ENCODE measurements around the gene LYAR.

The LYAR gene

GRCh38 chr4:4248885-4249203 lies 41.1 kb downstream of the LYAR start:
- Histone ChIP-seq H3K4me1 (ENCODE audit: control insufficient read depth, insufficient read depth, low read length) (no peaks in the 10 kb centered on the region), H3K27ac (ENCODE audit: extremely low read depth, low read depth, low read length) (peak overlapping the region; percentile 71), H3K36me3 (ENCODE audit: control insufficient read depth in 2 of 2, insufficient read depth in 1 of 2, low read length in 2 of 2) (peaks cover 10 to 23% of the 10 kb centered on the region in 2 experiments), H3K4me3 (ENCODE audit: low read depth, low read length) (peak overlapping the region; percentile 79), H3K9me3 (ENCODE audit: control insufficient read depth, insufficient read depth, low read depth, low read length) (no peaks in the 10 kb centered on the region)
- TF ChIP-seq ZNF248 (tag by site-specific recombination; IDR thresholded peaks at IDR 0.05) (no peak), ZNF664 (tag by site-specific recombination; IDR thresholded peaks at IDR 0.05) (peak; percentile 98)
- ChIA-PET CTCF (interaction anchor here (0.9 to 1.0 kb wide), 2 partner anchors 14 to 181 kb away, joined by 3 to 4 read pairs; no protein-coding TSS in a partner anchor), POLR2A (interaction anchor here (0.8 to 1.2 kb wide), 3 partner anchors 41 to 195 kb away, joined by 3 to 4 read pairs (median 3); partner anchors contain the start of gene LYAR)

- POLR2A ChIA-PET, result interaction anchor here (0.8 to 1.2 kb wide), 2 partner anchors 41 to 196 kb away, joined by 3 to 4 read pairs; partner anchors contain the start of gene LYAR
- peak within 1 kb of the TSS; percentile 71 for H3K27ac ChIP-seq (ENCODE audit: extremely low read depth, low read depth, low read length)
- H3K4me1 ChIP-seq (ENCODE audit: control insufficient read depth, insufficient read depth, low read length), result no peaks in the 10 kb centered on the region
- peak within 1 kb of the TSS; percentile 79 for H3K4me3 ChIP-seq (ENCODE audit: low read depth, low read length)
- H3K9me3 ChIP-seq (ENCODE audit: control insufficient read depth, insufficient read depth, low read depth, low read length), result no peaks in the 10 kb centered on the region
- CTCF ChIA-PET, result interaction anchor here (0.6 to 1.0 kb wide), 4 partner anchors 11 to 249 kb away, joined by 3 read pairs; no protein-coding TSS in a partner anchor
- peaks cover 10 to 29% of the 10 kb centered on the region in 2 experiments for H3K36me3 ChIP-seq (ENCODE audit: control insufficient read depth in 2 of 2, insufficient read depth in 1 of 2, low read length in 2 of 2)
- TF ChIP-seq OSR2 (tag by site-specific recombination; IDR thresholded peaks at IDR 0.05), result no peak
- TF ChIP-seq ZNF2 (tag by site-specific recombination; IDR thresholded peaks at IDR 0.05), result peak; percentile 83
- peak; percentile 34; the same call in 1 of the 2 replicates for TF ChIP-seq GLIS2 (tag by site-specific recombination; IDR thresholded peaks at IDR 0.05)
- 0 out of 2 replicates have a peak, but pooled peaks have one; percentile 50 for TF ChIP-seq KLF16 (tag by site-specific recombination; IDR thresholded peaks at IDR 0.05)
- TF ChIP-seq ZNF280D (tag by site-specific recombination; IDR thresholded peaks at IDR 0.05), result no peak
- no peak for TF ChIP-seq ZNF513 (tag by site-specific recombination; IDR thresholded peaks at IDR 0.05)
- TF ChIP-seq KLF8 (tag by site-specific recombination; IDR thresholded peaks at IDR 0.05), result peak; percentile 36; the same call in 1 of the 2 replicates
- no peak for TF ChIP-seq PRDM2 (tag by site-specific recombination; IDR thresholded peaks at IDR 0.05; ENCODE audit: borderline replicate concordance)
- TF ChIP-seq ZXDB (tag by site-specific recombination; IDR thresholded peaks at IDR 0.05), result peak; percentile 88
- no peak for TF ChIP-seq ZNF488 (tag by site-specific recombination; IDR thresholded peaks at IDR 0.05)
- peak; percentile 67 for TF ChIP-seq ZNF600 (tag by site-specific recombination; IDR thresholded peaks at IDR 0.05)
- TF ChIP-seq YY2 (tag by site-specific recombination; IDR thresholded peaks at IDR 0.05), result peak; percentile 72
- no peak for TF ChIP-seq ZNF530 (tag by site-specific recombination; IDR thresholded peaks at IDR 0.05; ENCODE audit: low read depth)
- no peak for TF ChIP-seq ZNF571 (tag by site-specific recombination; IDR thresholded peaks at IDR 0.05)
- TF ChIP-seq ZNF585B (tag by site-specific recombination; IDR thresholded peaks at IDR 0.05), result no peak
- no peak for TF ChIP-seq ZBTB10 (tag by site-specific recombination; IDR thresholded peaks at IDR 0.05)
- TF ChIP-seq ZNF629 (tag by site-specific recombination; IDR thresholded peaks at IDR 0.05), result peak; percentile 89
Measured at GRCh38 chr4:4248029-4248884, 41.7 kb downstream of the LYAR start, which contains the start of gene TMEM128. TSS of gene TMEM128 (minus strand) at chr4:4248223. CDS start at chr4:4248202, 21 bp downstream.

Data from HEK293 (cell line).